GM19397 (cell line): ENCODE measurements around the gene SMAD6.

ENCODE experiments used
- ATAC-seq: cut with Tn5 transposase; IDR thresholded peaks from one replicate; pipeline ENCODE4 v1.9.1; 2021; ENCODE audit warnings: mild to moderate bottlenecking, moderate library complexity; ENCODE audit not compliant: unreplicated experiment

Gene SMAD6

GRCh38 chr15:66771351-66771650 is 69.3 kb downstream of the SMAD6 start:
- ATAC-seq: no peak

DNA sequence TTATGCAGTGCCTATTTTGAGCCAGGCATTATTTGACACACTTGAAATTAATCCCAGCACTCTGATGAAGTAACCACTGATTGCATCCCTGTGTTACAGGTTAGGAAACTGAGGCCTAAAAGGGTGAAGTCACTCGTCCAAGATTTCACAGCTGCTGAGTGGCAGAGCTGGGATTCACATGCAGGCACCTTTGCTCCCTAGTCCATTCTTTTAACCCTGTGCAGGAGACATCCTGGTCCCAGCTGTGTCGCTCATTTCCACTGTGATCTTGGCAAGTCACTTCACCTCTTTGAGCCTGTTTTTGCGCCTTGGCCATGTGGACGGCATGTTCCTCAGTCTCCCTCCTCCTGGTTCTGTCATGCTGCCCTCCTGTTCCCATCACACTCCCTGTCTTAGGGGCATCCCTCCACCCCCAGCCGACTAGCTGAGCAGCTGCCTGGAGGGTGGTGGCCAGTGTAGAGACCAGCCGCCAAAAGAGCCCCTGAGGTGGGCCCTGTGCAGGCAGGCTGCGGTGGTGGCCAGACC is 70.6 kb downstream of the SMAD6 start:
- no peak for ATAC-seq

- no peak for ATAC-seq
These were observed 71.3 kb downstream of the SMAD6 start for GRCh38 chr15:66773129-66773873.

GRCh38 chr15:66774001-66774814 is 72.2 kb downstream of the SMAD6 start:
- ATAC-seq: no peak

DNA sequence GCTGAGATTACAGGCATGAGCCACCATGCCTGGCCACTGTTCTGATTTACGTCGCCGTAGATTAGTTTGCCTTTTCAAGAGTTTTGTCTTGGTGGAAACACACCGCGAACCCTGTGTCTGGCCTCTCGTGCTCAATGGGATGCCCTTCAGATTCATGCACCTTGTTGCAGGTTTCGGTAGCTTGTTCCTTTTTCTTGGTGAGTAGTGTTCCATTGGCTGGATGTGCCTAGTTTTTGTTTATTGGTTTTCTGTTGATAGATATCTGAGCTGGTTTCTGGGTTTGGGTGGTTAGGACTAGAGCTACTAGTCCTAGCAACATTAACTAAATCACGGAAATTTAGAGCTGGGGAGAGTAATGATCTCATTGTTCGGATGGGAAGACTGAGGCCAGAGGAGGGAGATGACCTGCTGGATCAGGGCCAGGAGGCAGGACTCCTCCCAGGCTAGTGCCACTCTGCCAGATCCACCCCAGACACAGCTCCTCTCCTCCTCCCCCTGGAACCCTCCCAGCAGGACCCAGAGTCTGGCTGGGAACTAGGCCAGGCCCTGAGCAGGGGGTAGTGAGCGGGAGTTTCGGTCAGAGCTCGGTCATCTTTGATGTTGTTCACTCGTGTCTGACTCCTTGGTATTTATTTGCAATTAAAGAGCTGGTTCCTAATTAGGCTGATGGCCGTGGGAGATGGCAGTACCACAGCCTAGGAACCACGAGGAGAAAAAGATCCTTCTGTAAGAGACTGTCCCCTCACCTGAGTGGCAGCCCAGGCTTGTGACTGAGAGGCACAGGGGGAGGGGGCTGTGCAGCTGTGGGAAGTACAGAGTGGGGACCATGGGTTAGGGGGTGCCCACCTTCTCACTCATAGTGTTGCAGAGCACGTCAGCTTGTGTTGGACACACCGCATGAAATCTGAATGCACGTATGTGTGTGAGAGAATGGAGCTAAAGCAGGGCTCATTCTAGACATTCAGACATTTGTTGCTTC is 73.4 kb downstream of the SMAD6 start:
- ATAC-seq: no peak

DNA sequence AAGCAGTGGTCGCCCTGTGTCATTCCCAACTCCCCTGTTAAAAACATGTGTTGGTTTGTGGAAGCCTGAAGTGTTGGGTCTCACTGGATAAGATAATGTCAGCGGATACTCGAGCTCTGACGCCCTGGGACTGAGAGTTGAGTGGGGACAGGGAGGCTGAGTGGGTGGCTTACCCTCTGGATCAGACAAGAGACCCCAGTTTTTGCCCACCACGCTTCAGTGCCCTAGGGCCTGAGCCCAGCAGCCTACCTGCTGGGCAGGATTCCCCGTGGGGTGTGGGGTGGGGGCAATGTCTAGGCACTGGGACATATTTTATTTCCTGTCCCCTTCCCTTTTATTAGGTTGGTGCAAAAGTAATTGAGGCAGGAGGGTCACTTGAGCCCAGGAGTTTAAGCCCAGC is 75.0 kb downstream of the SMAD6 start:
- ATAC-seq: no peak

GRCh38 chr15:66777596-66778313 is 75.7 kb downstream of the SMAD6 start:
- ATAC-seq: no peak

DNA sequence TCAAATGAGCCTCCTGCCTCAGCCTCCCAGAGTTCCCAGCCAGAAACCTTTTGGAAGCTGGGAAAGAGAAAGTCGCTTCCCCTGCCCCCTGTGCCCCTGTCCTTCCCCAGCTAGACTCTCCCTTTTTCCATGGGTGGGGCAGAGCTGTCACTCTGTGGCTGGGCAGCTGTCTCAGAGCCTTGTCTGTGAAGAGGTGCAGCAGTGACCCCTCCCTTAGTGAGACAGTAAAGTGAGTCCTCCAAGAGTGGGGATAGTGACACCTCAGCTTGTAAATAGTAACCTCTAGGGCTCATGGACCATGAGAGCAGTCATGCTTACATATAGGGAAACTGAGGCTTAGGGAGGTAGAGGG is 76.3 kb downstream of the SMAD6 start:
- ATAC-seq: no peak

- ATAC-seq: no peak
These were observed 76.7 kb downstream of the SMAD6 start for GRCh38 chr15:66778716-66779115.

- ATAC-seq: no peak
These were observed 77.4 kb downstream of the SMAD6 start for GRCh38 chr15:66779331-66780009.

DNA sequence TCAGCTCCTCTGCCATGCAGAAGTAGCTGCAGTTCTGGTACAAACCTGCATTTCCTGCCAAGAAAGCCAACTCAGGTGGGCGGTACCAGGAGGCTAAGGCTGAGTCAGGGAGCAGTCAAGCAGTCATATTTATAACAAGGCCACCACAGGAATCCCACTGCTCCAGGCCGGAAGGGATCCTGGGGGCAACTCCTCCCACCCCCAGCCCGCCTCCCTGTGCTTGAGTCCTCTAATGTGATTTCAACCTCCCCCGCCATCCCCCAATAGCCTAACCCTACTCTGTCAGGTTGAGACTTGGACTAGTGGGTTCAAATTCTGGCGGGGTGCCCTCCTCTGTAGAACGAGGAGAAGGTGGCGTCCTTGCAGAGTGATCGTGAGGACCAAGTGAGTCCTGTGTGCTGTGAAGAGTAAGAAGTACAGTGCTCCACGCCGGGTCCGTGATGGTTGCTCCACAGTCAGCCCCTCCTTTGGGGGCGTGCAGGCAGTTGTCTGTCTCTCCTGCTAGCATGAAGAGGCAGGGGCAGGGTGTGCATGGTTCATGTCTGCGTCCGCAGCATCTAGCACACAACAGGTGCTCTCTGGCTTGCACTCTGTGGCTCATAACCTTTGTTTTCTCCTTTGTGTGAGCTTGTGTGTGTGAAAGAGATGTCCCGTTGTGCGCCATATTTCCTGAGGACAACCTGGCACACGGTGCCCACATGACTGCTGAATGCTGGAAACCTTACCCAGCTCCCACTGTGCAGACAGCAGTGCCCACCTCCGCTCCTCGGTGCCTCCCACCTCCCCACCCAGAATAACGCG is 78.3 kb downstream of the SMAD6 start:
- ATAC-seq: no peak

GRCh38 chr15:66780973-66781718 is 79.1 kb downstream of the SMAD6 start:
- ATAC-seq: no peak

GRCh38 chr15:66782785-66783184 is 80.7 kb downstream of the SMAD6 start:
- no peak for ATAC-seq

DNA sequence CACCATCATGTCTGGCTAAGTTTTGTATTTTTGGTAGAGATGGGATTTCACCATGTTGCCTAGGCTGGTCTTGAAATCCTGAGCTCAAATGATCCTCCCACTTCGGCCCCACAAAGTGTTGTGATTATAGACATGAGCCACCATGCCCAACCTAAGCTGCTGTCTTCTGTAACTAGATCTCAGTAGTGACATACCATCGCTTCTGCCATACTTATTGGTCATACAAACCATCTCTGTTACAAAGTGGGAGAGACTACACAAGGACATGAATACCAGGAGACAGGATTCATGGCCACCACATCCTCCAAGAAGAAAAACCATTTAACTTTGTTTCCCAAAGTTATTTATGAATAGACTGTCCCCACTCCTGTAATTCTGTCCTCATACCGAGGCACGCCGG is 81.3 kb downstream of the SMAD6 start:
- no peak for ATAC-seq

- ATAC-seq: no peak
These were observed 81.7 kb downstream of the SMAD6 start for GRCh38 chr15:66783725-66784124.

GRCh38 chr15:66784174-66784573 is 82.1 kb downstream of the SMAD6 start:
- no peak for ATAC-seq

- no peak for ATAC-seq
These were observed 83.6 kb downstream of the SMAD6 start for GRCh38 chr15:66785637-66786036.

DNA sequence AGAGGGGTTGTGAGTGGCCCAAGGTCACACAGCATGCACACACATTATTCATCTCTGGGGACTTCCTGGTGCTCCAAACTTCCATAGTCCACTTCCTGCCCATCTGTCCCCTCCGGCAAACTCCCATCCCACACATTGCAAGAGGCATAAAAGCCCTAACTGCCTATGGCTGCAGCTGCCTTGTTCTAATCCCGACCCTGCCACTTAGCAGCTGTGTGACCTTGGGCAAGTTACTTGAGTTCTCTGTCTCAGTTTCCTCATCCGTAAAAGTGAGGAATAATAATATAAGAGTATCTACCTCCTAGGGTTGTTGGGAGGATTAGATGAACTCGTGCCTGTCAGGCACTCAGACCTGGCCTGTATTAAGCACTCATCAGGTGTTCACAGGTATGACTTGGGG is 84.2 kb downstream of the SMAD6 start:
- ATAC-seq: no peak
